ENCODE measurements around the gene PTPRJ.

PTPRJ gene

GRCh38 chr11:48074425-48075181, 94.2 kb downstream of the PTPRJ start:
- no peak for DNase-seq

- DNase-seq = no peak
These were observed 95.3 kb downstream of the PTPRJ start for GRCh38 chr11:48075637-48076036.

DNA sequence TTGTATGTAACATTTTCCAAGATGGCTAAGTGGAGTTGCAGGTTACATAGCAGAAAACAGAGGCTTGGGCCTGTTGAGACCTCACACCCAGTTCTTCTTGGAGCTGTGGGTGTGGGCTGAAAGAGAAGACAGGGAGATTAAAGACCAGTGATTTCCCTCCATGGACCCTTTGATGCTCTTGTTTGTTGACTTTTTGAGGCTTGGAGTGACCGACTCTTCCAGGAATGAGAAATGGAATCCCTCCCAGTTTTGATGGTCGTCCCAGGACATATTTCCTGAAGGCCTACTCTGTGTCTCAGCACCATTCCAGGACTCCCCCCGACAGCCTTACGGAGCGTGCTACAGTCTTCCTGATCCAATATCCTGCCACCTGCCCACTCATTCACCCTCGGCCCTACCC, 96.9 kb downstream of the PTPRJ start:
- no peak for DNase-seq

- no peak for DNase-seq
These were observed 98.3 kb downstream of the PTPRJ start for GRCh38 chr11:48078689-48079088.

DNA sequence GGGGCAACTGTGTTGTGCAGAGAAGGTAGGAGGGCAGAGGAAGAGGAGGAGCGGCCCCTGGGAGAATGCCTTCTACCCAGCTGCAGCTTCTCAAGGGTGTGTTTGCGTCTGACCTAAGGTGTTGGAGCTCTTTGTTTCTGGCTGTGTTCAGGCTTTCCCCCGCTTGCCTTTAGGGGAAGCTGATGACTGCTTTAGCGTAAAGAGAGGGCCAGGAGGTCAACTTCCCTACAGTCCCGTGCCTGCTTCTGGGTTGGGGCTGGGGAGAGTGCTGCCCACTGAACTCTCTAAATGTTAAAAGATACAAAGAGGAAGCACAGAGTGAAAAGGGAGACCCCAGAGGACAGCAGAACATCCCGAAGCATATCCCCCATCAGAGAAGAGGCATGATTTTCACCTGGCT, 99.2 kb downstream of the PTPRJ start:
- DNase-seq = no peak

GRCh38 chr11:48080301-48080861, 100.0 kb downstream of the PTPRJ start:
- DNase-seq = no peak

GRCh38 chr11:48081151-48082010, 101.0 kb downstream of the PTPRJ start:
- peak; percentile 77 for DNase-seq

- no peak for DNase-seq
These were observed 102.4 kb downstream of the PTPRJ start for GRCh38 chr11:48082771-48083170.

DNA sequence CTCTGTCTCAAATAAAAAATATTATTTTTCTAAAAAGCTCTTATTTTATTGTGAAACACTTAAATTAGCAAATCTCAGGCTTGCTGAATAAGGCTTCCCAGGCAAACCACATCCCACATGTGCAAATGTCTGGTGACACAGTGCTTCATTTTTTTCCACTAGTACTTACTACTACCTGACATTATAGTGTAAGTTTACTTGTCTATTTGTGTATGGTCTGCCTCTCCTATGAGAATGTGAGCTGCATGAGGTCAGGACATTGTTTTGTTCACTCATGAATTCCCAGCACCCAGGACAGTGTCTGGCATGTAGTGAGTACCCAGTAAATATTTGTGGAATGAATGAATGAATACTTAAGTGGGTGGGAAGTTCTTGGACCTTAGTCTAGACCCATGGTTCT, 103.1 kb downstream of the PTPRJ start:
- no peak for DNase-seq

DNA sequence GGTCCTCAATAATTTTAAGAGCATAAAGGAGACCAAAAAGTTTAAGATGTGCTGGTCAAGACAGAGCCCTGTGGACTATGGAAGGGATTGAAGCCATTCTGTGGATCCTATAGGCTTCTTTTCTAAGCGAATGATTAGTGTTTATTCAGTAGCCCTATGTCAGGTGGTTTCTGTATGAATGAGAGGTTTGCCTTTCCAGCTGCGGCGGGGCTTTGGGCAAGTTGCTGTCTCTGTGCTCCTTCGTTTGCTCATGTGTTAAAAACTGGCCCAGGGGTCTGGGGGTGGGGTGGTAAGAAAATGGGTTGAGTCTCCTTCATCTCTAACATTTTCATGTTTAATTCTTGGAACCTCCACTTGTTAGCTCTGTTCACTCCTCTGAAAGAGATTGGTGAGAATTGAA, 105.3 kb downstream of the PTPRJ start:
- no peak for DNase-seq

- no peak for DNase-seq
These were observed 107.1 kb downstream of the PTPRJ start for GRCh38 chr11:48087422-48087821.

GRCh38 chr11:48087974-48088681, 107.8 kb downstream of the PTPRJ start:
- DNase-seq = no peak

GRCh38 chr11:48088682-48089050, 108.3 kb downstream of the PTPRJ start:
- DNase-seq = no peak

DNA sequence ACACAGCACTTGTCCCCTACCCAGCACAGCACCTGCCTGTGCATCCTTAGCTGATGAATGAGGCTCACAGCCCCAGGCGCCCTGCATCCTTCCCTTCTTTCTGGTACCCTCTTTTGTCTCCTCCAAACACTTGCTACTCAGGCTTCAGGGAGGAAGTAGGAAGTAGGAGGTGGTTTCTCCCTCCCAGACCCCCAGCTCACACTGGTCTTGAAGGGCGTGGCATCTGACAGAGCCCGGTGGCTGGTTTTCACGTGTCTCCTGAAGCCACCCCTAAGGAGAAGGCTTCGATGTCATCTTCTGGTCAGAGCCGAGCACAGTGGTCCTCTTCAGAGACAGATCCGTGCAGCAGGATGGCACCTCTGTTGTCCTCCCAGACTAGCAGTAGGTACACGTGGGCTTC, 109.8 kb downstream of the PTPRJ start:
- no peak for DNase-seq

- no peak for DNase-seq
These were observed 111.2 kb downstream of the PTPRJ start for GRCh38 chr11:48091426-48092102.

- DNase-seq = no peak
These were observed 113.0 kb downstream of the PTPRJ start for GRCh38 chr11:48093323-48093722.

DNA sequence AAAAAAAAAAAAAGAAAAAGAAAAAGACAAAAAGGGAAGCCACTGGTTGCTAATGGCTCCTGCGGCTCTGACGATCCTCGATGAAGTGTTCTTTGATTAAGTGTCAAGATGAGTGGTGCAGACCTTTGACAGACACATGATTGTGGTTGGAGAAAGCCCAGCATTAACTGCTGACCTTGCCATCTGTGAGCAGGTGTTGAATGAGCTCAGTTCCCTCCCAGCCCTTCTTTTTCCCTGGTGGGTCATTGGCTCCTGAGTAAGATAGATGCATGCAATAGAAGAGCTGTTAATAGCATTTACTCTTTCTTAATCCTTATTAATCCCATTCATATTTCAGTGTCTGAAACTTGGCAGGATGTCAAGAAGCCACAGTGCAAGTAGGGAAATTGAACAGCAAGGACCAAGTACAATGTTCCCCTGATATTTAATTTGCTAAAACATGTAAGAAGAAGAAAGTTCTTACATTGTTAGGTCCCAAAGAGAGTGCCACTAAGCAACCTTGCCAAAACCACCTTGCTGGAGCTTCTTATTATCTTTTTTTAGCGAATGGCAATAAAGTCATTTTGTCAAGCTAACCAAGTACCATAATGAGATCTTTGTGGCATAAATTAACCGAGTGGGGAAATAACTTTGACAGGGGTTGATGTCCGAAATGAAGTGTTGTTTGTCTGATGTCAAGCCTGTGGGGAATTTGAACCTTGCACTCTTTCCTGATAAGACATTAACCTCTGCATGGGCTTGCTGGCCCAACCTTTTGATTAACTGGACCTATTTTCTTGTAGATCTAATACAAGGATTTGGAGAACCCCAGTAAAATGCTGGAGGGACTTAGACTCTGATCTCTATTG, 113.7 kb downstream of the PTPRJ start:
- DNase-seq = no peak

GRCh38 chr11:48094643-48095339, 114.4 kb downstream of the PTPRJ start:
- DNase-seq = no peak

DNA sequence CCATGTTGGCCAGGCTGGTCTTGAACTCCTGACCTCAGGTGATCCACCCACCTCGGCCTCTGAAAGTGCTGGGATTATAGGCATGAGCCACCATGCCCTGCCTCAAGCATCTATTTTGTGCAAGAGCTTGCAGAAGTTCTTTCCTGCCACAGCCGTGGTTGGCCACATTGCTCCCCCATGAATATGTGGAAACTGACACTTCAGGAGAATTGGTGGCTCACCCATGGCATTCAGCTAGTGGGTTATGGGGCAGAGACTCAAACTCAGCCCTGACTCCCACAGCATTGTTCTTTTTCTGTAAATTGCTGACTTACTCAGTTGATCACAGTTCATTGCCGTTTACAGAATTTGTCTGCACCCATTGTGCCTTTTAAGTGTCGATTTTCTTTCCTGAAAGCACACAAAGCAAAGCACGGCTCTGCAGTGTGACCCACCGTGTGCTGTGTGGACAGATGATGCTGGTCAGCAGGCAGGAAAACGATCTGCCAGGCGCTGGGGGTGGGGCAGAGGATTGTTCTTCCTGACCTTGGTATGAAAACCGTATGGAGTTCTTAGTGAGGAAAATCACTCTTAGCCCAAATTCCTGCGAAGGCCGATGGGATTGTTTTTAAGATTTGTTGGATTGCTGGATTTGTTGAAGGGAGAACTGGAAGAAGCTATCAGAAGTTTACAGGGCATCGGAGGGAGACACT, 115.6 kb downstream of the PTPRJ start:
- DNase-seq = no peak

All from NCI-H226 (cell line).